ENCODE measurements around the gene IL18.
A peak's percentile ranks its signal among the peaks of the same experiment; 100 is the strongest.

Gene IL18

GRCh38 chr11:112185883-112186282, 22.0 kb upstream of the IL18 start:
- no peak overlapping the region for H3K4me3 ChIP-seq (ENCODE audit: low read depth, low read length)
- no peaks in the 10 kb centered on the region for H3K9me3 ChIP-seq (ENCODE audit: control insufficient read depth, insufficient read depth, low read length)
- H3K9ac ChIP-seq (ENCODE audit: low read depth, low read length), result no peak overlapping the region
- H3K36me3 ChIP-seq (ENCODE audit: control insufficient read depth, insufficient read depth, low read length), result no peaks in the 10 kb centered on the region
- H3K27me3 ChIP-seq (ENCODE audit: control insufficient read depth, insufficient read depth, low read length), result no peaks in the 10 kb centered on the region
- H3K4me1 ChIP-seq (ENCODE audit: control insufficient read depth, insufficient read depth, low read length), result no peaks in the 10 kb centered on the region

GRCh38 chr11:112182867-112183266, 19.0 kb upstream of the IL18 start:
- H3K9ac ChIP-seq (ENCODE audit: low read depth, low read length), result no peak overlapping the region
- H3K4me3 ChIP-seq (ENCODE audit: low read depth, low read length), result no peak overlapping the region
- H3K27me3 ChIP-seq (ENCODE audit: control insufficient read depth, insufficient read depth, low read length), result no peaks in the 10 kb centered on the region
- no peaks in the 10 kb centered on the region for H3K4me1 ChIP-seq (ENCODE audit: control insufficient read depth, insufficient read depth, low read length)
- H3K36me3 ChIP-seq (ENCODE audit: control insufficient read depth, insufficient read depth, low read length), result no peaks in the 10 kb centered on the region
- H3K9me3 ChIP-seq (ENCODE audit: control insufficient read depth, insufficient read depth, low read length), result no peaks in the 10 kb centered on the region

GRCh38 chr11:112179601-112180000, 15.7 kb upstream of the IL18 start:
- Histone ChIP-seq H3K9ac (ENCODE audit: low read depth, low read length) (no peak overlapping the region), H3K4me3 (ENCODE audit: low read depth, low read length) (no peak overlapping the region), H3K27me3 (ENCODE audit: control insufficient read depth, insufficient read depth, low read length) (no peaks in the 10 kb centered on the region)

GRCh38 chr11:112178936-112179335, 15.0 kb upstream of the IL18 start:
- H3K9me3 ChIP-seq (ENCODE audit: control insufficient read depth, insufficient read depth, low read length), result no peaks in the 10 kb centered on the region
- no peaks in the 10 kb centered on the region for H3K27me3 ChIP-seq (ENCODE audit: control insufficient read depth, insufficient read depth, low read length)
- no peaks in the 10 kb centered on the region for H3K36me3 ChIP-seq (ENCODE audit: control insufficient read depth, insufficient read depth, low read length)
- no peak overlapping the region for H3K4me3 ChIP-seq (ENCODE audit: low read depth, low read length)
- H3K9ac ChIP-seq (ENCODE audit: low read depth, low read length), result no peak overlapping the region
- no peaks in the 10 kb centered on the region for H3K4me1 ChIP-seq (ENCODE audit: control insufficient read depth, insufficient read depth, low read length)

More at GRCh38 chr11:112179601-112180000, 15.7 kb upstream of the IL18 start:
- Histone ChIP-seq H3K9me3 (ENCODE audit: control insufficient read depth, insufficient read depth, low read length) (no peaks in the 10 kb centered on the region), H3K4me1 (ENCODE audit: control insufficient read depth, insufficient read depth, low read length) (no peaks in the 10 kb centered on the region), H3K36me3 (ENCODE audit: control insufficient read depth, insufficient read depth, low read length) (no peaks in the 10 kb centered on the region)

GRCh38 chr11:112178428-112178827, 14.5 kb upstream of the IL18 start:
- no peak overlapping the region for H3K9ac ChIP-seq (ENCODE audit: low read depth, low read length)
- H3K9me3 ChIP-seq (ENCODE audit: control insufficient read depth, insufficient read depth, low read length), result no peaks in the 10 kb centered on the region
- H3K4me3 ChIP-seq (ENCODE audit: low read depth, low read length), result no peak overlapping the region
- H3K36me3 ChIP-seq (ENCODE audit: control insufficient read depth, insufficient read depth, low read length), result no peaks in the 10 kb centered on the region
- no peaks in the 10 kb centered on the region for H3K27me3 ChIP-seq (ENCODE audit: control insufficient read depth, insufficient read depth, low read length)
- no peaks in the 10 kb centered on the region for H3K4me1 ChIP-seq (ENCODE audit: control insufficient read depth, insufficient read depth, low read length)

GRCh38 chr11:112177589-112177988, 13.7 kb upstream of the IL18 start:
- Histone ChIP-seq H3K9ac (ENCODE audit: low read depth, low read length) (no peak overlapping the region), H3K4me1 (ENCODE audit: control insufficient read depth, insufficient read depth, low read length) (no peaks in the 10 kb centered on the region), H3K27me3 (ENCODE audit: control insufficient read depth, insufficient read depth, low read length) (no peaks in the 10 kb centered on the region), H3K36me3 (ENCODE audit: control insufficient read depth, insufficient read depth, low read length) (no peaks in the 10 kb centered on the region), H3K9me3 (ENCODE audit: control insufficient read depth, insufficient read depth, low read length) (no peaks in the 10 kb centered on the region), H3K4me3 (ENCODE audit: low read depth, low read length) (no peak overlapping the region)

GRCh38 chr11:112176077-112176476, 12.2 kb upstream of the IL18 start:
- Histone ChIP-seq H3K36me3 (ENCODE audit: control insufficient read depth, insufficient read depth, low read length) (no peaks in the 10 kb centered on the region), H3K9me3 (ENCODE audit: control insufficient read depth, insufficient read depth, low read length) (no peaks in the 10 kb centered on the region), H3K4me3 (ENCODE audit: low read depth, low read length) (no peak overlapping the region), H3K27me3 (ENCODE audit: control insufficient read depth, insufficient read depth, low read length) (no peaks in the 10 kb centered on the region), H3K9ac (ENCODE audit: low read depth, low read length) (no peak overlapping the region), H3K4me1 (ENCODE audit: control insufficient read depth, insufficient read depth, low read length) (no peaks in the 10 kb centered on the region)

- Histone ChIP-seq H3K9me3 (ENCODE audit: control insufficient read depth, insufficient read depth, low read length) (no peaks in the 10 kb centered on the region), H3K9ac (ENCODE audit: low read depth, low read length) (no peak overlapping the region), H3K36me3 (ENCODE audit: control insufficient read depth, insufficient read depth, low read length) (no peaks in the 10 kb centered on the region), H3K27me3 (ENCODE audit: control insufficient read depth, insufficient read depth, low read length) (no peaks in the 10 kb centered on the region), H3K4me1 (ENCODE audit: control insufficient read depth, insufficient read depth, low read length) (no peaks in the 10 kb centered on the region), H3K4me3 (ENCODE audit: low read depth, low read length) (peak overlapping the region; percentile 47)
Measured at GRCh38 chr11:112175599-112175952, 11.7 kb upstream of the IL18 start.

GRCh38 chr11:112174789-112175598, 11.1 kb upstream of the IL18 start, which contains the start of gene BCO2:
TSS of gene BCO2 (plus strand) at chr11:112175512. CDS start at chr11:112175602, 90 bp downstream.
- H3K27me3 ChIP-seq (ENCODE audit: control insufficient read depth, insufficient read depth, low read length), result no peaks in the 10 kb centered on the region
- H3K9me3 ChIP-seq (ENCODE audit: control insufficient read depth, insufficient read depth, low read length), result no peaks in the 10 kb centered on the region
- H3K4me3 ChIP-seq (ENCODE audit: low read depth, low read length), result peak within 1 kb of the TSS; percentile 47
- H3K36me3 ChIP-seq (ENCODE audit: control insufficient read depth, insufficient read depth, low read length), result no peaks in the 10 kb centered on the region
- no peaks in the 10 kb centered on the region for H3K4me1 ChIP-seq (ENCODE audit: control insufficient read depth, insufficient read depth, low read length)
- H3K9ac ChIP-seq (ENCODE audit: low read depth, low read length), result no peak within 1 kb of the TSS

- Histone ChIP-seq H3K36me3 (ENCODE audit: control insufficient read depth, insufficient read depth, low read length) (no peaks in the 10 kb centered on the region), H3K9ac (ENCODE audit: low read depth, low read length) (no peak overlapping the region), H3K4me1 (ENCODE audit: control insufficient read depth, insufficient read depth, low read length) (no peaks in the 10 kb centered on the region), H3K9me3 (ENCODE audit: control insufficient read depth, insufficient read depth, low read length) (no peaks in the 10 kb centered on the region), H3K27me3 (ENCODE audit: control insufficient read depth, insufficient read depth, low read length) (no peaks in the 10 kb centered on the region), H3K4me3 (ENCODE audit: low read depth, low read length) (no peak overlapping the region)
Measured at GRCh38 chr11:112173152-112173551, 9.3 kb upstream of the IL18 start.

- no peaks in the 10 kb centered on the region for H3K27me3 ChIP-seq (ENCODE audit: control insufficient read depth, insufficient read depth, low read length)
Measured at GRCh38 chr11:112172362-112172994, 8.6 kb upstream of the IL18 start.

GRCh38 chr11:112167145-112167544, 3.3 kb upstream of the IL18 start, which contains the start of gene TEX12:
TSS of gene TEX12 (plus strand) at chr11:112167372. CDS start at chr11:112169269, 1,897 bp downstream.
- no peaks in the 10 kb centered on the region for H3K36me3 ChIP-seq (ENCODE audit: control insufficient read depth, insufficient read depth, low read length)
- H3K4me3 ChIP-seq (ENCODE audit: low read depth, low read length), result no peak within 1 kb of the TSS
- H3K9ac ChIP-seq (ENCODE audit: low read depth, low read length), result peak within 1 kb of the TSS; percentile 41
- no peaks in the 10 kb centered on the region for H3K9me3 ChIP-seq (ENCODE audit: control insufficient read depth, insufficient read depth, low read length)
- H3K4me1 ChIP-seq (ENCODE audit: control insufficient read depth, insufficient read depth, low read length), result no peaks in the 10 kb centered on the region
- H3K27me3 ChIP-seq (ENCODE audit: control insufficient read depth, insufficient read depth, low read length), result no peaks in the 10 kb centered on the region

More at GRCh38 chr11:112172362-112172994, 8.6 kb upstream of the IL18 start:
- Histone ChIP-seq H3K9me3 (ENCODE audit: control insufficient read depth, insufficient read depth, low read length) (no peaks in the 10 kb centered on the region), H3K4me3 (ENCODE audit: low read depth, low read length) (no peak overlapping the region), H3K36me3 (ENCODE audit: control insufficient read depth, insufficient read depth, low read length) (no peaks in the 10 kb centered on the region), H3K4me1 (ENCODE audit: control insufficient read depth, insufficient read depth, low read length) (no peaks in the 10 kb centered on the region), H3K9ac (ENCODE audit: low read depth, low read length) (no peak overlapping the region)
